ENCODE results near the gene ZHX3. TPM values are rescaled to one million over a fixed set of nuclear protein-coding genes. Genes with fewer than 3 reads are reported as not detected.

ZHX3 gene
- total RNA-seq, 1 experiment from 2014 or later = 21.5 TPM

- Histone ChIP-seq H3K36me3 (ENCODE audit: low read depth) (0 out of 2 replicates have a peak, but pooled peaks cover 3% of the 10 kb centered on the region), H3K4me3 (no peak overlapping the region), H3K4me1 (replicated peaks; ENCODE audit: insufficient read depth) (no peaks in the 10 kb centered on the region), H3K9me3 (ENCODE audit: insufficient read depth, low read depth) (no peaks in the 10 kb centered on the region), H3K4me2 (no peak overlapping the region), H3K27ac (no peak overlapping the region), H3K27me3 (ENCODE audit: insufficient read depth, low read depth) (no peaks in the 10 kb centered on the region), H3F3A (ENCODE audit: insufficient read depth, low read depth) (no peaks in the 10 kb centered on the region), H4K20me1 (ENCODE audit: insufficient read depth) (no peaks in the 10 kb centered on the region), H3K9me2 (ENCODE audit: insufficient read depth) (no peaks in the 10 kb centered on the region), H3K79me2 (ENCODE audit: low read depth) (no peaks in the 10 kb centered on the region), H2AFZ (no peak overlapping the region)
- no peak for DNase-seq
- no TSS peak for BruUV-seq (replicated peaks)
- TF ChIP-seq EZH2 (IDR thresholded peaks at IDR 0.05; ENCODE audit: low read depth) = no peak
- TF ChIP-seq, protein P1, sequence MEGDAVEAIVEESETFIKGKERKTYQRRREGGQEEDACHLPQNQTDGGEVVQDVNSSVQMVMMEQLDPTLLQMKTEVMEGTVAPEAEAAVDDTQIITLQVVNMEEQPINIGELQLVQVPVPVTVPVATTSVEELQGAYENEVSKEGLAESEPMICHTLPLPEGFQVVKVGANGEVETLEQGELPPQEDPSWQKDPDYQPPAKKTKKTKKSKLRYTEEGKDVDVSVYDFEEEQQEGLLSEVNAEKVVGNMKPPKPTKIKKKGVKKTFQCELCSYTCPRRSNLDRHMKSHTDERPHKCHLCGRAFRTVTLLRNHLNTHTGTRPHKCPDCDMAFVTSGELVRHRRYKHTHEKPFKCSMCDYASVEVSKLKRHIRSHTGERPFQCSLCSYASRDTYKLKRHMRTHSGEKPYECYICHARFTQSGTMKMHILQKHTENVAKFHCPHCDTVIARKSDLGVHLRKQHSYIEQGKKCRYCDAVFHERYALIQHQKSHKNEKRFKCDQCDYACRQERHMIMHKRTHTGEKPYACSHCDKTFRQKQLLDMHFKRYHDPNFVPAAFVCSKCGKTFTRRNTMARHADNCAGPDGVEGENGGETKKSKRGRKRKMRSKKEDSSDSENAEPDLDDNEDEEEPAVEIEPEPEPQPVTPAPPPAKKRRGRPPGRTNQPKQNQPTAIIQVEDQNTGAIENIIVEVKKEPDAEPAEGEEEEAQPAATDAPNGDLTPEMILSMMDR (conservative IDR thresholded peaks at IDR 0.05) = no peak
- intact Hi-C loops (cut with micrococcal nuclease; ENCODE audit: unreplicated experiment) = no loop called here
- ChIA-PET POLR2A (ENCODE audit: unreplicated experiment) (no interaction called here), CTCF (no interaction called here)
These were observed 112.9 kb downstream of the ZHX3 start for GRCh38 chr20:41204304-41205265.

GRCh38 chr20:41203660-41204059, 113.9 kb downstream of the ZHX3 start:
- TF ChIP-seq EZH2 (IDR thresholded peaks at IDR 0.05; ENCODE audit: low read depth) = no peak
- TF ChIP-seq, protein P1 (conservative IDR thresholded peaks at IDR 0.05) = no peak
- H3K9me3 ChIP-seq (ENCODE audit: insufficient read depth, low read depth) = no peaks in the 10 kb centered on the region
- H3K9me2 ChIP-seq (ENCODE audit: insufficient read depth) = no peaks in the 10 kb centered on the region
- ChIA-PET POLR2A (ENCODE audit: unreplicated experiment) (no interaction called here), CTCF (no interaction called here)
- no peak for DNase-seq
- no peak overlapping the region for H3K27ac ChIP-seq
- H3F3A ChIP-seq (ENCODE audit: insufficient read depth, low read depth) = no peaks in the 10 kb centered on the region
- H3K4me1 ChIP-seq (replicated peaks; ENCODE audit: insufficient read depth) = no peaks in the 10 kb centered on the region
- no peaks in the 10 kb centered on the region for H4K20me1 ChIP-seq (ENCODE audit: insufficient read depth)
- no TSS peak for BruUV-seq (replicated peaks)
- H3K79me2 ChIP-seq (ENCODE audit: low read depth) = no peaks in the 10 kb centered on the region
- no peak overlapping the region for H3K4me3 ChIP-seq
- no peak overlapping the region for H2AFZ ChIP-seq
- no peaks in the 10 kb centered on the region for H3K27me3 ChIP-seq (ENCODE audit: insufficient read depth, low read depth)
- no peak overlapping the region for H3K4me2 ChIP-seq
- intact Hi-C loops (cut with micrococcal nuclease; ENCODE audit: unreplicated experiment) = no loop called here
- 0 out of 2 replicates have a peak, but pooled peaks cover 10% of the 10 kb centered on the region for H3K36me3 ChIP-seq (ENCODE audit: low read depth)

- Histone ChIP-seq H3K27me3 (ENCODE audit: insufficient read depth, low read depth) (no peaks in the 10 kb centered on the region), H3K4me2 (no peak overlapping the region), H3K27ac (no peak overlapping the region), H3K36me3 (ENCODE audit: low read depth) (0 out of 2 replicates have a peak, but pooled peaks cover 10% of the 10 kb centered on the region), H3F3A (ENCODE audit: insufficient read depth, low read depth) (0 out of 2 replicates have a peak, but pooled peaks cover 4% of the 10 kb centered on the region), H3K9me2 (ENCODE audit: insufficient read depth) (peaks cover 3% of the 10 kb centered on the region; the same call in 1 of the 2 replicates), H3K4me1 (replicated peaks; ENCODE audit: insufficient read depth) (no peaks in the 10 kb centered on the region), H2AFZ (no peak overlapping the region), H3K9me3 (ENCODE audit: insufficient read depth, low read depth) (peaks cover 7% of the 10 kb centered on the region), H3K4me3 (no peak overlapping the region), H3K79me2 (ENCODE audit: low read depth) (no peaks in the 10 kb centered on the region), H4K20me1 (ENCODE audit: insufficient read depth) (no peaks in the 10 kb centered on the region)
- intact Hi-C loops (cut with micrococcal nuclease; ENCODE audit: unreplicated experiment) = no loop called here
- no peak for DNase-seq
- no TSS peak for BruUV-seq (replicated peaks)
- TF ChIP-seq EZH2 (IDR thresholded peaks at IDR 0.05; ENCODE audit: low read depth) = no peak
- TF ChIP-seq, protein P1 (conservative IDR thresholded peaks at IDR 0.05) = no peak
- ChIA-PET CTCF (no interaction called here), POLR2A (ENCODE audit: unreplicated experiment) (no interaction called here)
These were observed 115.1 kb downstream of the ZHX3 start for GRCh38 chr20:41202426-41202825.

Data from PC-9 (cell line).